Ovary (tissue), 9 donors: Measurements from ENCODE around the gene TPSB2. TPM values are rescaled to one million over a fixed set of nuclear protein-coding genes. Genes with fewer than 3 reads are reported as not detected.
"Not testable (repeated sequence)": the region's sequence is repeated elsewhere in the genome, so short reads cannot be mapped to it uniquely, and the experiment has no call there.

Experiments used
- DNase-seq, 5 donors: peaks; one replicate each; pipeline ENCODE4 v3.0.0-alpha.2; 2019 to 2020
- H3K27ac ChIP-seq, 2 donors: fragments of 200-600 bp; one replicate each; pipeline versions ENCODE4 v1.5.1 to v1.8.0; 2019 to 2022
- H3K27me3 ChIP-seq: fragments of 200-600 bp; one replicate; pipeline ENCODE4 v1.8.0; 2022
- H3K36me3 ChIP-seq: fragments of 200-600 bp; sonication (generic); one replicate; pipeline ENCODE4 v1.5.1; 2019
- H3K4me1 ChIP-seq: one replicate; pipeline ENCODE4 v1.8.1; 2013; ENCODE audit warnings: mild to moderate bottlenecking, moderate library complexity; ENCODE audit not compliant: insufficient read depth
- H3K4me3 ChIP-seq: fragments of 200-600 bp; sonication (generic); one replicate; pipeline ENCODE4 v1.5.1; 2017
- H3K9me3 ChIP-seq, 2 donors: fragments of 200-600 bp in 1 of 2; sonication (generic) in 1 of 2; one replicate each; pipeline versions ENCODE4 v1.5.1 to v1.8.1; 2013 to 2019; ENCODE audit warnings: mild to moderate bottlenecking in 1 of 2, moderate library complexity in 1 of 2
- CTCF ChIP-seq, 3 donors: fragments of 450-650 bp in 2 of 3; fragments of 200-600 bp in 1 of 3; IDR thresholded peaks; one replicate each; pipeline versions ENCODE4 v1.5.1 to v1.8.0; 2016 to 2022; ENCODE audit warnings: antibody characterized with exemption in 3 of 3, mild to moderate bottlenecking in 1 of 3
- EP300 ChIP-seq: sonication (generic); formaldehyde crosslinking; IDR thresholded peaks from one replicate; pipeline ENCODE4 v1.6.1; 2017; ENCODE audit warnings: antibody characterized with exemption
- POLR2A ChIP-seq: fragments of 450-650 bp; IDR thresholded peaks from one replicate; pipeline ENCODE4 v1.6.1; 2017; ENCODE audit warnings: antibody characterized with exemption, mild to moderate bottlenecking, moderate library complexity
- WGBS, 3 donors: extraction: QIAGEN DNeasy Blood & Tissue Kit in 1 of 3; methylation state at CpG; one replicate each; pipeline versions ENCODE4 v1.1.5 to v1.1.7; 2013 to 2017; 5-methylcytosine and 5-hydroxymethylcytosine counted together
- intact Hi-C, 4 donors: fragments of 100-400 bp; cut with DNase I; formaldehyde crosslinking; loops; one replicate each; pipeline versions ENCODE4 v1.11.0 to v1.15.1; 2022 to 2023
- polyA plus RNA-seq, 2 donors: library from polyadenylated mRNA; stranded (reverse); fragments of 200-250 nt in 1 of 2; fragments of 350-450 nt in 1 of 2; fragmentation: Illumina TruSeq in 1 of 2; extraction: RNeasy Lipid Tissue Mini Kit (QIAGEN cat#74804) in 1 of 2; gene quantifications; one replicate each; pipeline ENCODE4 v1.2.3, GENCODE V29; 2013 to 2014
- total RNA-seq, 7 donors: library from RNA; depleted of rRNA in 2 of 7; stranded (reverse); fragments of >200 nt in 2 of 7; fragmentation: NEBNext Ultra II Directional in 3 of 7; extraction: Animal tissue kit (Norgen Biotek cat#: 25700) in 3 of 7; gene quantifications; one replicate each; pipeline versions ENCODE4 v1.1.0 to v1.2.4, GENCODE V29; 2016 to 2023
- donor health status: DM: no; HTN: no; CAD: no; lungs with moderate emphysema.
- donor health status: DM: no; HTN: no; CAD: no.
- donor health status: Bipolar disorder and iron deficiency.
- donor health status: DM: yes; HTN: yes; CAD: no.
- donor health status: DM: no; HTN: no; CAD: no.
- donor health status: DM: yes; HTN: yes; CAD: no.

The TPSB2 gene
- total and polyA plus RNA-seq, 9 donors = 1.0 to 17.3 (median 4.4) TPM; not detected in 3

DNA sequence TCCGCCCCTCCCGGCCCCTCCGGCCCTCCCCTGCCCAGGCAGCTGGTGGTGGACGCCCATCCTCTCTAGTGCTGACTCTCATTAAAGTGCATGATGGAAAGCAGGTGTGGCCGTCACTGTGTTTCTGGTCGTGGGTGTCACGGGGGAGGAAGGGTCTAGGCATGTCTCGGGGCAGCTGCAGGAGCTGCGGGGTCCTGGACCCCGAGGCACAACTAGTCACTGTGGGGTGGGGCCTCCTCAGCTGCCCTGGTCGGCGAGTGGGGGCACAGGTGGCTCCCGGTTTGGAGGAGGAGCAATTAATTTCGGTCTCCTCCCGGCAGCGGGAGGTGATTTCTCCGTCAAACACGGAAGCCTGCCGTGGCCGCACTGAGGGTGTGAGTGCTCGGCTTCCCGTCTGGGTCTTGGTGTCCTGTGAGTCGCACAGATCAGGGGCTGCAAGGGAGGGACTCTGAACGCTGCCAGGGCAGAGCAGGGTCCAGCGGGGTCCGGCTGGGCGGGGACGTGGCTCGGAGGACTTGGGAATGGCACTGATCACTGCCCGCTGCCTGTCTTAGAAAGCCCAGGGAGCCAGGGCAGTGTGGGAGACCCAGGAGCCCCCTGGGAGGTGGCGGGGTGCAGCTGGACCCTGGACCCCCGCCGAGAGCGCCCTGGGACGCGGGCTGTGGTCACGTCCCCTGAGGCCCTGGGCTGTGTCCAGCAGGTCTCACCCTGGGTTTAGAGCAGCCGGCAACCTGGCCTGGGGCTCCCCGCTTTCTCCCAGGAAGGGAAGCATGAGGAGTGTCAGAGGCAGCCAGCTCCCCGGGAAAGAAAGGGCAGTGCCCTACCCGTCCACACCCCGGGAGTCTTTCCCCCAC is 29.1 kb upstream of the TPSB2 start:
- no peak for DNase-seq
- Histone ChIP-seq H3K36me3 (no peaks in the 10 kb centered on the region), H3K4me3 (no peak overlapping the region), H3K4me1 (no peaks in the 10 kb centered on the region), H3K9me3 (no peaks in the 10 kb centered on the region), H3K27ac (no peak overlapping the region), H3K27me3 (no peaks in the 10 kb centered on the region)
- intact Hi-C loops = no loop called here
- no peak for TF ChIP-seq EP300
- TF ChIP-seq CTCF (IDR thresholded peaks at IDR 0.05) = no peak
- TF ChIP-seq POLR2A = no peak
- WGBS, 3 donors = 1 to 4% (median 3%) methylated on average over 33 to 42 of the region's 42 CpGs

DNA sequence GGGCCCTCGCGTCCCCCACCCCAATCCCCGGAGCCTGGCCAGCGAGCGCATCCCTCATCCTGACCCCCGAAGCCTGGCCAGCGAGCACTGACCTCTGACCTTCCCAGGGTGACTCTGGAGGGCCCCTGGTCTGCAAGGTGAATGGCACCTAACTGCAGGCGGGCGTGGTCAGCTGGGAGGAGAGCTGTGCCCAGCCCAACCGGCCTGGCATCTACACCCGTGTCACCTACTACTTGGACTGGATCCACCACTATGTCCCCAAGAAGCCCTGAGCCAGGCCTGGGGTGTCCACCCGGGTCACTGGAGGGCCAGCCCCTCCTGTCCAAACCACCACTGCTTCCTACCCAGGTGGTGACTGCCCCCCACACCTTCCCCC is 28.2 kb upstream of the TPSB2 start:
- intact Hi-C loops = no loop called here
- no peaks in the 10 kb centered on the region for H3K4me1 ChIP-seq
- no peaks in the 10 kb centered on the region for H3K27me3 ChIP-seq
- WGBS, 3 donors = 66 to 73% (median 72%) methylated on average over 12 of the region's 12 CpGs
- H3K4me3 ChIP-seq = no peak overlapping the region
- H3K36me3 ChIP-seq = no peaks in the 10 kb centered on the region
- H3K27ac ChIP-seq = no peak overlapping the region
- H3K9me3 ChIP-seq = no peaks in the 10 kb centered on the region
- no peak for TF ChIP-seq POLR2A
- no peak for TF ChIP-seq EP300
- no peak for TF ChIP-seq CTCF (IDR thresholded peaks at IDR 0.05)
- no peak for DNase-seq

DNA sequence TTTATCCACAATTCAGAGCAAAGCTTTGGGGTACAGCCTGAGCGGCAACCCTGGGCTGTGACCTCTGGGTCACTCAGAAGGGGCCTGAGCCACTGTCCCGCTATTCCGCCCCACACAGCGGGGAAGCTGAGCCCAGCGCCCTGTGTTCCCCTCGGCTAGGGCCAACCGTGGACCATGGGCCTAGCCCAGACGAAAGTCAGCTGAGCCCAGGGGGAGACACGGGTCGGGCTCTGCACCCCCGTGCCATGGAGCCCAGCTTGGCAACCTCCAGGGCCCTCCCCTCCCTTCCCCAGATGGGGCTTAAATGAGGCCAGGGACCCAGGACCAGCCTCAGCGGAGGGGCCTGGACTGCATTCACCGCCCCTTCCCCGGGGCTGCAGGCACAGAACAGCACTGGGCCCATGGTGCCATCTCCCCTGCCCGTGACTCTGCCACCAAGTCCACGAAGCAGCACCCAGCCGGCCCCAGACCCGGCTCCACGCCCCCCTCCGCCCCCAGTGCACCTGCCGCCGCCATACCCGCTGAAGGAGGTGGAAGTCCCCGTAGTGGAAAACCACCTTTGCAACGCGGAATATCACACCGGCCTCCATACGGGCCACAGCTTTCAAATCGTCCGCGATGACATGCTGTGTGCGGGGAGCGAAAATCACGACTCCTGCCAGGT is 27.7 kb upstream of the TPSB2 start:
- DNase-seq = no peak
- intact Hi-C loops = no loop called here
- H3K27me3 ChIP-seq = no peaks in the 10 kb centered on the region
- H3K36me3 ChIP-seq = no peaks in the 10 kb centered on the region
- H3K27ac ChIP-seq = no peak overlapping the region
- no peak for TF ChIP-seq CTCF (IDR thresholded peaks at IDR 0.05)
- TF ChIP-seq POLR2A = no peak
- TF ChIP-seq EP300 = no peak
- no peaks in the 10 kb centered on the region for H3K4me1 ChIP-seq
- WGBS, 3 donors = 80 to 83% (median 82%) methylated on average over 34 of the region's 34 CpGs
- H3K9me3 ChIP-seq = no peaks in the 10 kb centered on the region
- no peak overlapping the region for H3K4me3 ChIP-seq

- intact Hi-C loops = no loop called here
- Histone ChIP-seq H3K36me3 (no peaks in the 10 kb centered on the region), H3K27me3 (no peaks in the 10 kb centered on the region), H3K9me3 (no peaks in the 10 kb centered on the region), H3K27ac (no peak overlapping the region), H3K4me3 (no peak overlapping the region), H3K4me1 (no peaks in the 10 kb centered on the region)
- WGBS, 3 donors = 73 to 77% (median 76%) methylated on average over 22 of the region's 22 CpGs
- TF ChIP-seq CTCF (IDR thresholded peaks at IDR 0.05) (no peak), POLR2A (no peak), EP300 (no peak)
- no peak for DNase-seq
These were observed 26.9 kb upstream of the TPSB2 start for GRCh38 chr16:1256874-1257322.

DNA sequence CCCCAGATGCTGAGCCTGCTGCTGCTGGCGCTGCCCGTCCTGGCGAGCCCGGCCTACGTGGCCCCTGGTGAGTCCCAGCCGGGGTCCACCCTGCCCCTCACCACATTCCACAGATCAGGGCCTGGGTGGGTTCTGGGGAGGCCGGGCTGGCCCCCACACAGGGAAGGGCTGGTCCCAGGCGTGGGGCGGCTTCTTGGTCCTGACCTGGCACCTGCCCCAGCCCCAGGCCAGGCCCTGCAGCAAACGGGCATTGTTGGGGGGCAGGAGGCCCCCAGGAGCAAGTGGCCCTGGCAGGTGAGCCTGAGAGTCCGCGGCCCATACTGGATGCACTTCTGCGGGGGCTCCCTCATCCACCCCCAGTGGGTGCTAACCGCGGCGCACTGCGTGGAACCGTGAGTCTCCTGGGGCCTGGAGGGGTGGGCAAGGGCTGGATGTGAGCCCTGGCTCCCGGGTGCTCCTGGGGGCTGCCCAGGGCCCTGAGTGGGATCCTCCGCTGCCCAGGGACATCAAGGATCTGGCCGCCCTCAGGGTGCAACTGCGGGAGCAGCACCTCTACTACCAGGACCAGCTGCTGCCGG is 26.4 kb upstream of the TPSB2 start:
- H3K27me3 ChIP-seq, DNase-seq, H3K9me3 ChIP-seq, H3K4me3 ChIP-seq, H3K4me1 ChIP-seq, intact Hi-C loops, H3K27ac ChIP-seq, H3K36me3 ChIP-seq: not testable (repeated sequence)
- 69 to 77% (median 76%) methylated on average over 15 to 23 of the region's 23 CpGs for WGBS, 3 donors

GRCh38 chr16:1255276-1256122 is 25.5 kb upstream of the TPSB2 start, which contains the start of gene TPSD1:
Gene TPSD1 (plus strand): TSS chr16:1256069. CDS start chr16:1256281, 212 bp downstream.
- H3K27me3 ChIP-seq, H3K4me1 ChIP-seq, intact Hi-C loops, DNase-seq, H3K9me3 ChIP-seq, H3K36me3 ChIP-seq, H3K4me3 ChIP-seq, H3K27ac ChIP-seq: not testable (repeated sequence)
- WGBS, 3 donors = 59 to 61% (median 60%) methylated on average over 24 to 25 of the region's 26 CpGs
